HepG2 (cell line): ENCODE measurements around the gene ULK3. TPM values are rescaled to one million over a fixed set of nuclear protein-coding genes. Genes with fewer than 3 reads are reported as not detected.
A peak's percentile ranks its signal among the peaks of the same experiment; 100 is the strongest.

Source experiments
- ATRX ChIP-seq: sonication (generic); formaldehyde crosslinking; IDR thresholded peaks from 2 replicates; pipeline ENCODE4 v1.4.0; 2020; ENCODE audit warnings: missing genetic modification reagents, borderline replicate concordance
- GFI1 ChIP-seq: sonication (generic); formaldehyde crosslinking; IDR thresholded peaks from 2 replicates; pipeline ENCODE4 v1.5.0; 2020; ENCODE audit warnings: missing genetic modification reagents, mild to moderate bottlenecking, borderline replicate concordance
- IRX3 ChIP-seq: sonication (generic); formaldehyde crosslinking; IDR thresholded peaks from 2 replicates; pipeline ENCODE4 v1.8.1; 2023; ENCODE audit warnings: mild to moderate bottlenecking, low read depth, missing genetic modification reagents, borderline replicate concordance
- KAT8 ChIP-seq: IDR thresholded peaks from 2 replicates; pipeline ENCODE4 v1.6.1; 2016; ENCODE audit warnings: missing genetic modification reagents, missing compliant biosample characterization
- KLF12 ChIP-seq: sonication (generic); formaldehyde crosslinking; IDR thresholded peaks from 2 replicates; pipeline ENCODE4 v1.4.0; 2020; ENCODE audit warnings: missing genetic modification reagents, borderline replicate concordance
- KMT2A ChIP-seq: sonication (generic); formaldehyde crosslinking; IDR thresholded peaks from 2 replicates; pipeline ENCODE4 v1.4.0; 2020; ENCODE audit warnings: missing genetic modification reagents
- MAZ ChIP-seq, 2 experiments: sonication (generic) in 1 of 2; formaldehyde crosslinking in 1 of 2; IDR thresholded peaks; 2 replicates each; pipeline versions ENCODE4 v1.5.0 to v1.6.1; 2012 to 2020; ENCODE audit warnings: low read depth in 2 of 2, mild to moderate bottlenecking in 2 of 2, borderline replicate concordance in 1 of 2, improper control_type of control experiment in 1 of 2, low read length in 1 of 2, missing genetic modification reagents in 1 of 2, moderate library complexity in 1 of 2
- POLR2AphosphoS5 ChIP-seq: IDR thresholded peaks from 2 replicates; pipeline ENCODE4 v1.6.1; 2012; ENCODE audit warnings: low read depth, low read length
- REL ChIP-seq: sonication (generic); formaldehyde crosslinking; conservative IDR thresholded peaks from 2 replicates; pipeline ENCODE4 v1.8.0; 2022; ENCODE audit warnings: mild to moderate bottlenecking, missing genetic modification reagents, moderate library complexity
- ZNF589 ChIP-seq: sonication (generic); formaldehyde crosslinking; conservative IDR thresholded peaks from 2 replicates; pipeline ENCODE4 v1.8.0; 2022; ENCODE audit warnings: mild to moderate bottlenecking, moderate library complexity, missing genetic modification reagents
- ZNF609 ChIP-seq: sonication (generic); formaldehyde crosslinking; IDR thresholded peaks from 2 replicates; pipeline ENCODE4 v1.4.0; 2020; ENCODE audit warnings: mild to moderate bottlenecking, missing genetic modification reagents, borderline replicate concordance
- polyA plus RNA-seq, 8 experiments: library from polyadenylated mRNA; depleted of rRNA in 3 of 8; stranded (reverse) in 7 of 8; unstranded in 1 of 8; fragments of >200 nt; fragmentation: Illumina TruSeq in 4 of 8; extraction: Trizol in 4 of 8; gene quantifications; 2 replicates each; pipeline versions ENCODE4 v1.2.1 to v1.2.3, GENCODE V29; 2011 to 2016; ENCODE audit warnings: low read depth in 4 of 8, missing spikeins in 1 of 8, mixed read lengths in 1 of 8; ENCODE audit not compliant: insufficient read depth in 1 of 8
- total RNA-seq, 5 experiments: library from RNA; depleted of rRNA; stranded (reverse); fragments of >200 nt; fragmentation: Illumina TruSeq; extraction: Trizol; gene quantifications; 2 replicates each; pipeline ENCODE4 v1.2.3, GENCODE V29; 2016; ENCODE audit warnings: low read depth in 1 of 5
- TF ChIP-seq, protein P1 (sequence below): sonication (generic); formaldehyde crosslinking; IDR thresholded peaks from 2 replicates; pipeline ENCODE4 v1.4.0; 2020; ENCODE audit warnings: mild to moderate bottlenecking, missing genetic modification reagents
- TF ChIP-seq, protein P2 (sequence below): sonication (generic); formaldehyde crosslinking; IDR thresholded peaks from 2 replicates; pipeline ENCODE4; 2020; ENCODE audit warnings: missing genetic modification reagents, mild to moderate bottlenecking, borderline replicate concordance
- TF ChIP-seq, protein P3 (sequence below): sonication (generic); formaldehyde crosslinking; IDR thresholded peaks from 2 replicates; pipeline ENCODE4 v1.4.0; 2020; ENCODE audit warnings: mild to moderate bottlenecking, missing genetic modification reagents

ULK3 gene
- total and polyA plus RNA-seq, 2 of the 13 experiments (the other 11 are each of a cell fraction or from before 2014, with no cell fraction given): 15.2 to 23.7 TPM

GRCh38 chr15:74889883-74890664 is 47.1 kb upstream of the ULK3 start, which contains the start of gene MPI (continued):
- TF ChIP-seq ATRX (CRISPR knock-in tag) (no peak), MAZ (IDR thresholded peaks at IDR 0.05; ENCODE audit: borderline replicate concordance, low read depth, low read length) (peak; percentile 46; the same call in 1 of the 2 replicates), MAZ (CRISPR knock-in tag; IDR thresholded peaks at IDR 0.05; ENCODE audit: low read depth) (peak; percentile 90), KMT2A (CRISPR knock-in tag) (peak; percentile 74), POLR2AphosphoS5 (peak; percentile 93), KAT8 (peak; percentile 81), GFI1 (CRISPR knock-in tag) (0 out of 2 replicates have a peak, but pooled peaks have one; percentile 43), ZNF589 (peak; percentile 90; the same call in 1 of the 2 replicates), REL (CRISPR knock-in tag) (no peak), KLF12 (CRISPR knock-in tag) (peak; percentile 90), ZNF609 (CRISPR knock-in tag) (peak; percentile 49; the same call in 1 of the 2 replicates), IRX3 (no peak)
- TF ChIP-seq, protein P1, sequence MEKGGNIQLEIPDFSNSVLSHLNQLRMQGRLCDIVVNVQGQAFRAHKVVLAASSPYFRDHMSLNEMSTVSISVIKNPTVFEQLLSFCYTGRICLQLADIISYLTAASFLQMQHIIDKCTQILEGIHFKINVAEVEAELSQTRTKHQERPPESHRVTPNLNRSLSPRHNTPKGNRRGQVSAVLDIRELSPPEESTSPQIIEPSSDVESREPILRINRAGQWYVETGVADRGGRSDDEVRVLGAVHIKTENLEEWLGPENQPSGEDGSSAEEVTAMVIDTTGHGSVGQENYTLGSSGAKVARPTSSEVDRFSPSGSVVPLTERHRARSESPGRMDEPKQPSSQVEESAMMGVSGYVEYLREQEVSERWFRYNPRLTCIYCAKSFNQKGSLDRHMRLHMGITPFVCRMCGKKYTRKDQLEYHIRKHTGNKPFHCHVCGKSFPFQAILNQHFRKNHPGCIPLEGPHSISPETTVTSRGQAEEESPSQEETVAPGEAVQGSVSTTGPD (CRISPR knock-in tag): no peak
- TF ChIP-seq, protein P2, sequence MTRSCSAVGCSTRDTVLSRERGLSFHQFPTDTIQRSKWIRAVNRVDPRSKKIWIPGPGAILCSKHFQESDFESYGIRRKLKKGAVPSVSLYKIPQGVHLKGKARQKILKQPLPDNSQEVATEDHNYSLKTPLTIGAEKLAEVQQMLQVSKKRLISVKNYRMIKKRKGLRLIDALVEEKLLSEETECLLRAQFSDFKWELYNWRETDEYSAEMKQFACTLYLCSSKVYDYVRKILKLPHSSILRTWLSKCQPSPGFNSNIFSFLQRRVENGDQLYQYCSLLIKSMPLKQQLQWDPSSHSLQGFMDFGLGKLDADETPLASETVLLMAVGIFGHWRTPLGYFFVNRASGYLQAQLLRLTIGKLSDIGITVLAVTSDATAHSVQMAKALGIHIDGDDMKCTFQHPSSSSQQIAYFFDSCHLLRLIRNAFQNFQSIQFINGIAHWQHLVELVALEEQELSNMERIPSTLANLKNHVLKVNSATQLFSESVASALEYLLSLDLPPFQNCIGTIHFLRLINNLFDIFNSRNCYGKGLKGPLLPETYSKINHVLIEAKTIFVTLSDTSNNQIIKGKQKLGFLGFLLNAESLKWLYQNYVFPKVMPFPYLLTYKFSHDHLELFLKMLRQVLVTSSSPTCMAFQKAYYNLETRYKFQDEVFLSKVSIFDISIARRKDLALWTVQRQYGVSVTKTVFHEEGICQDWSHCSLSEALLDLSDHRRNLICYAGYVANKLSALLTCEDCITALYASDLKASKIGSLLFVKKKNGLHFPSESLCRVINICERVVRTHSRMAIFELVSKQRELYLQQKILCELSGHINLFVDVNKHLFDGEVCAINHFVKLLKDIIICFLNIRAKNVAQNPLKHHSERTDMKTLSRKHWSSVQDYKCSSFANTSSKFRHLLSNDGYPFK (CRISPR knock-in tag): peak; percentile 84; the same call in 1 of the 2 replicates
- TF ChIP-seq, protein P3, sequence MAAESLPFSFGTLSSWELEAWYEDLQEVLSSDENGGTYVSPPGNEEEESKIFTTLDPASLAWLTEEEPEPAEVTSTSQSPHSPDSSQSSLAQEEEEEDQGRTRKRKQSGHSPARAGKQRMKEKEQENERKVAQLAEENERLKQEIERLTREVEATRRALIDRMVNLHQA (CRISPR knock-in tag): no peak
